ENCODE results near the gene KRTAP10-8.
"Not testable (repeated sequence)": the region's sequence is repeated elsewhere in the genome, so short reads cannot be mapped to it uniquely, and the experiment has no call there.

Gene KRTAP10-8

DNA sequence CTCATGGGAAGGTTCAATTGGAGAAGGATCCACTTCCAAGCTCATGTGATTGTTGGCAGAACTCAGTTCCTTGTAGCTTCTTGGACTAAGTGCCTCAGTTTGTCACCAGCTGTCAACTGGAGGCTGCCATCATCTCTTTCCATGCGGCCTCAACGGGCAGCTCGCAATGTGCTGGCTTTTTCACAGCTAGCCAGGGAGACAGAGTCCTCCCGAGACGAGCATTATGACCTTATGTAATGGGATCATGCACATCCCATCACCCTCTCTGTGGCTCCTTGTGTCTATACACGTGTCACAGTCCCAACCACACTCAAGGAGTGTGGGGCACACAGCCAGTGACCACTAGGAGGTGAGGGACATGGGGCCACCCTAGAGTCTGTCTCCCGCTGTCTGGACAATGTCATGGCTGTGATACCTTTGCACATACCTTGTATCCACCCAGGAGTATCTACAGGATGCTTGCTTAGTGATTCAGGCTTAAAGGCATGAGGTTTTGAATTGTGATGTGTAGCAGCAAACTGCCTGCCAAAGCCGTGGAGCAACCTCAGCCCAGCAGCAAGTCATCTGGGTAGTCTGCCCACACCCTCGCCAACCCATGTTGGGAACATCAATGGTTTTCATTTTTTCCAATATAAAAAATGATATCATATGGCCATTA, 15.7 kb upstream of the KRTAP10-8 start:
- TF ChIP-seq Cebpa-rat (IDR thresholded peaks at IDR 0.05): no peak
- Histone ChIP-seq H3K9me3 (no peaks in the 10 kb centered on the region), H3K9ac (no peak overlapping the region), H3K27me3 (no peaks in the 10 kb centered on the region), H3K4me2 (no peak overlapping the region), H4K20me1 (no peaks in the 10 kb centered on the region), H3K36me3 (no peaks in the 10 kb centered on the region), H3K27ac (no peak overlapping the region), H3K4me1 (peaks cover 33% of the 10 kb centered on the region), H3K4me3 (no peak overlapping the region)

DNA sequence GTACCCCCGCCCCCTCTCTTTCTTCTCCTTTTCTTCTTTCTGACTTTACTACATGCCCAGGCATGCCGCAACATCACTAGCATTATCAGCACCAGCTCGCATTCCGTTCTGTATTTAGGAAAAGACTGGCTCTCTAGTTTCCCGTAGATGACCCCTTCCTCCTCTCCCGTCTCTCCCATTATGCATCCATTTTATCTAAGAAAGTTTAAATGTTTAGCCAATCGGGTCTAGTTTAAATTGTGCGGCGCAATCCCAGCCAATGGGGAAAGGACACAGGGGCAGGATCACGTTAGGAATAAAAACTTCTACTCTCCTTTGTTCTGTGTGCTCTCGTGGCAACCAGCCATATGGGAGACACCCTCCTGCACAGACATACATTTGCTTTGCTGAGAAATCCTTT, 13.8 kb upstream of the KRTAP10-8 start:
- Histone ChIP-seq H3K4me3 (no peak overlapping the region), H3K36me3 (no peaks in the 10 kb centered on the region), H4K20me1 (no peaks in the 10 kb centered on the region), H3K27ac (no peak overlapping the region), H3K9me3 (no peaks in the 10 kb centered on the region), H3K4me2 (no peak overlapping the region), H3K9ac (no peak overlapping the region), H3K4me1 (peaks cover 24% of the 10 kb centered on the region), H3K27me3 (no peaks in the 10 kb centered on the region)
- TF ChIP-seq Cebpa-rat (IDR thresholded peaks at IDR 0.05): no peak

GRCh38 chr21:44599264-44600029, 12.4 kb upstream of the KRTAP10-8 start:
- H3K9ac ChIP-seq: no peak overlapping the region
- H3K27me3 ChIP-seq: no peaks in the 10 kb centered on the region
- no peaks in the 10 kb centered on the region for H3K36me3 ChIP-seq
- no peak for TF ChIP-seq Cebpa-rat (IDR thresholded peaks at IDR 0.05)
- H4K20me1 ChIP-seq: no peaks in the 10 kb centered on the region
- peaks cover 10% of the 10 kb centered on the region for H3K4me1 ChIP-seq
- H3K4me3 ChIP-seq: no peak overlapping the region
- H3K27ac ChIP-seq: no peak overlapping the region
- peaks cover 7% of the 10 kb centered on the region for H3K9me3 ChIP-seq
- H3K4me2 ChIP-seq: no peak overlapping the region

- H3K9me3 ChIP-seq: peaks cover 11% of the 10 kb centered on the region
- H3K4me2 ChIP-seq, H3K27ac ChIP-seq, H3K36me3 ChIP-seq, H3K27me3 ChIP-seq, H4K20me1 ChIP-seq, H3K9ac ChIP-seq, H3K4me3 ChIP-seq, H3K4me1 ChIP-seq: not testable (repeated sequence)
Measured at GRCh38 chr21:44600118-44600978, 11.5 kb upstream of the KRTAP10-8 start, which contains the start of gene KRTAP10-7. Gene KRTAP10-7, plus strand, starts transcription at chr21:44600597. Its CDS starts 25 bp downstream, at chr21:44600622.

DNA sequence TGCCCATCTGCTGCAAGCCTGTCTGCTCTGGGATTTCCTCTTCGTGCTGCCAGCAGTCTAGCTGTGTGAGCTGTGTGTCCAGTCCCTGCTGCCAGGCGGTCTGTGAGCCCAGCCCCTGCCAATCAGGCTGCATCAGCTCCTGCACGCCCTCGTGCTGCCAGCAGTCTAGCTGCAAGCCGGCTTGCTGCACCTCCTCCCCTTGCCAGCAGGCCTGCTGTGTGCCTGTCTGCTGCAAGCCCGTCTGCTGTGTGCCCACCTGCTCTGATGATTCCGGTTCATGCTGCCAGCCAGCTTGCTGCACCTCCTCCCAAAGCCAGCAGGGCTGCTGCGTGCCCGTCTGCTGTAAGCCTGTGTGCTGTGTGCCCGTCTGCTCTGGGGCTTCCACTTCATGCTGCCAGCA, 10.8 kb upstream of the KRTAP10-8 start:
- not testable (repeated sequence) for H3K36me3 ChIP-seq, H3K4me1 ChIP-seq, H4K20me1 ChIP-seq, H3K9ac ChIP-seq, H3K27me3 ChIP-seq, H3K27ac ChIP-seq, H3K4me3 ChIP-seq, H3K4me2 ChIP-seq
- H3K9me3 ChIP-seq: peaks cover 11% of the 10 kb centered on the region

DNA sequence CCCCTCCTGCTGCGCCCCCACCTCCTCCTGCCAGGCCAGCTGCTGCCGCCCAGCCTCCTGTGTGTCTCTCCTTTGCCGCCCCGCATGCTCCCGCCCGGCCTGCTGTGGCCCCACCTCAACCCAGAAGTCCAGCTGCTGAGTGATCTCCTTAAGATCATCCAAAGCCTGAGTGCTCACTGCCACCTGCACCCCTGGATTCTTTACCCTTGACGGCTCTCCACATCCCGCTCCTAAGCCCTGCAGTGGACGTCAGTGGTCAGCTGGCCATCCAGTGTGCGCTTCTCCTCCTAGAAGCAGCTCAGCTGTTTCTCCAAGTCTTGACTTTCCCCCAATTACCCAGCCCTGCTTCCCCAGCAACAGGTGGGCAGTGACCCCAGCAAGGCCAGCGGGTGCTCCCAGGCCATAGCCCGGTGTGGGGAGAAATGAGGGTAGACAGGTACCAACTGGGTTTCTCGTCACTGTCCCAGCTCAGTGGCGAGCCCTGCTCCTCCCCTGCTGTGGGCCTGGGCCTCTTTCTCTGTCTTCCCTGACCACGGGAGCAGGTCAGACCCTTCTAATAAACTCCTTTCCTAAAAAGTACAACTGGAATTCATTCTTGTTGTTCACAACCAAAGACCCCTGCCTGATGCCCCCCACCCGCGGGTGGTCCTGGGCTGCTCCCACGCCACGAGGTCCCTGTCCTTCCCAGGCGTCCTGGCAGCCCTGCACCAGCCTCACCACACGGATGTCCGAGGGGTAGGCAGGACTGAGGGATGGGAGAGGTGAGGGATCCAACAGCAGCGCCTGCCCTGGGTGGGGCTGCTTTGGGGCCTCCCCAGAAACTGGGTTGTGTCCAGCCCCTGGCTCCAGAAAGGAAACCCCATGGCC, 10.1 kb upstream of the KRTAP10-8 start:
- peaks cover 11% of the 10 kb centered on the region for H3K9me3 ChIP-seq
- H3K27ac ChIP-seq: no peak overlapping the region
- H3K36me3 ChIP-seq: no peaks in the 10 kb centered on the region
- no peaks in the 10 kb centered on the region for H3K27me3 ChIP-seq
- no peak overlapping the region for H3K4me2 ChIP-seq
- H4K20me1 ChIP-seq: no peaks in the 10 kb centered on the region
- no peak for TF ChIP-seq Cebpa-rat (IDR thresholded peaks at IDR 0.05)
- no peaks in the 10 kb centered on the region for H3K4me1 ChIP-seq
- H3K9ac ChIP-seq: no peak overlapping the region
- no peak overlapping the region for H3K4me3 ChIP-seq

DNA sequence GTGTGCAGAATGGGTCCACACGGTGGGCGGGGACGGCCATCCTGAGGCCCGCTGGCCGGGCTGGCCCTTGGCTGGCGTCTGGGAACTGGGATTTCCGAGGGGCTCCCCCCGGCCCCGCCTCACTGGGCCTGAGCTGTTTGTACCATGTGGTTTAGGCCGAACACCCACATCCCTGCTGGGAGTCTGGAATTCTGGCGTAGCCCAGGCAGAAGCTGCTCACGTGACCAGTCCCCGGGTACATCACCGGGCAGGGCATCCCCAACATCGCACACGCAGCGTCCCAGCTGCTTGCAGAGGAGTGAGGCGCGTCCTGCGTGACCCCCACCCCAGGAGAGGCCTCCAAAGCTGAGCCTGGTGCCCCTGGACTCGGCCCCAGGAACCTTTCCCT, 9.4 kb upstream of the KRTAP10-8 start:
- H3K27me3 ChIP-seq: no peaks in the 10 kb centered on the region
- no peak overlapping the region for H3K9ac ChIP-seq
- no peak overlapping the region for H3K27ac ChIP-seq
- H3K4me3 ChIP-seq: no peak overlapping the region
- H3K4me2 ChIP-seq: no peak overlapping the region
- H3K36me3 ChIP-seq: no peaks in the 10 kb centered on the region
- peaks cover 11% of the 10 kb centered on the region for H3K9me3 ChIP-seq
- no peaks in the 10 kb centered on the region for H3K4me1 ChIP-seq
- no peaks in the 10 kb centered on the region for H4K20me1 ChIP-seq
- no peak for TF ChIP-seq Cebpa-rat (IDR thresholded peaks at IDR 0.05)

DNA sequence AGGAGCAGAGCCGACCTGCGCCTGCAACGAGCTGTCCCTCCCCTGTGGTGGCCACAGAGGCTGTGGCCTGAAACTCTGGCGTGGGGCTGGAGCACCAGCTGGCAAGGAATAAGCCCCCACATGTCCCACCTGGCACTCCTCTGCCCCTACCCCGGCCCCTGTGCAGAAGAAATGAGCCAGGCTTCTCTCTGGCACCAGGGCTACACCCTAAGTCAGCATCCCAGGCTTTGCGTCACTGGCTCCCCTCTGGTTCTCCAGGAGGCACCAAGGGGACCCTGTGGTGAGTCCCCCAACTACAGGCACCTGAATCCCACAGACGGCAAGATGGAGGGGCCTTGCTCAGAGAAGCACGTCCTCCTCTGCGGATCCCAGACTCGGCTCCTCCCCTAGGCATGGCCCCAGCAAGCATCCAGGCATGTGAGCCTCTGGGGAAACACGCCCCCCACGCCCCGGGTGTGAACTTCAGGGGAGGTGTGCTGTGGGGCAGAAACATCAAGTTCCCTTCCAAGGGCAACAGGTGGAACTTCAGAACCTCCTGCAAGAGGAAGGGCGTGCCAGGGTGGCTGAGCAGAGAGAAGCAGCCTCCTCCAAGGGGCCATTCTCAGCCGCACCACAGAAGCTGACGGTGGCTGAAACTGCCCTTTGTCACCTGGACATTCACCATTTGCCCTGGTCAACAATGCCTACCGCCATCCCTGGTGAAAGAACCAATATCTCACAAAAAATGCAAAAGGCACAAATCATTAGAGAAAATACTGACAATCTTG, 8.6 kb upstream of the KRTAP10-8 start:
- no peak for TF ChIP-seq Cebpa-rat (IDR thresholded peaks at IDR 0.05)
- H3K27me3 ChIP-seq: no peaks in the 10 kb centered on the region
- H3K36me3 ChIP-seq: no peaks in the 10 kb centered on the region
- H3K9ac ChIP-seq: no peak overlapping the region
- no peaks in the 10 kb centered on the region for H4K20me1 ChIP-seq
- H3K4me3 ChIP-seq: no peak overlapping the region
- no peak overlapping the region for H3K27ac ChIP-seq
- H3K4me1 ChIP-seq: no peaks in the 10 kb centered on the region
- peaks cover 11% of the 10 kb centered on the region for H3K9me3 ChIP-seq
- H3K4me2 ChIP-seq: no peak overlapping the region

GRCh38 chr21:44603911-44604310, 8.0 kb upstream of the KRTAP10-8 start:
- H4K20me1 ChIP-seq: no peaks in the 10 kb centered on the region
- no peak overlapping the region for H3K4me2 ChIP-seq
- no peaks in the 10 kb centered on the region for H3K27me3 ChIP-seq
- no peaks in the 10 kb centered on the region for H3K36me3 ChIP-seq
- TF ChIP-seq Cebpa-rat (IDR thresholded peaks at IDR 0.05): no peak
- no peaks in the 10 kb centered on the region for H3K4me1 ChIP-seq
- no peak overlapping the region for H3K9ac ChIP-seq
- no peak overlapping the region for H3K4me3 ChIP-seq
- no peak overlapping the region for H3K27ac ChIP-seq
- H3K9me3 ChIP-seq: peaks cover 12% of the 10 kb centered on the region

All from BLaER1 (cell line).